IMR-90 (cell line): ENCODE data around the gene RHBDD2.

ENCODE experiments used
- CHD1 ChIP-seq: IDR thresholded peaks from 2 replicates; pipeline ENCODE4 v1.6.1; 2012; ENCODE audit warnings: low read depth, low read length, improper control_type of control experiment
- CTCF ChIP-seq: conservative IDR thresholded peaks from 2 replicates; pipeline ENCODE4 v1.5.1; 2012; ENCODE audit warnings: mild to moderate bottlenecking, low read depth, low read length, improper control_type of control experiment
- ELK1 ChIP-seq: fragments of 150-350 bp; IDR thresholded peaks from 2 replicates; pipeline ENCODE4 v1.6.1; 2016; ENCODE audit warnings: low read depth, mild to moderate bottlenecking, low read length, moderate library complexity, borderline replicate concordance
- POLR2A ChIP-seq: IDR thresholded peaks from 2 replicates; pipeline ENCODE4 v1.6.1; 2012; ENCODE audit warnings: mild to moderate bottlenecking, low read depth, low read length
- RAD21 ChIP-seq: IDR thresholded peaks from 2 replicates; pipeline ENCODE4 v1.6.1; 2012; ENCODE audit warnings: low read length, improper control_type of control experiment
- RCOR1 ChIP-seq: IDR thresholded peaks from 2 replicates; pipeline ENCODE4 v1.6.1; 2012; ENCODE audit warnings: mild to moderate bottlenecking, low read length, improper control_type of control experiment; ENCODE audit not compliant: insufficient replicate concordance
- RFX5 ChIP-seq: IDR thresholded peaks from 2 replicates; pipeline ENCODE4 v1.8.0; 2012; ENCODE audit warnings: low read depth, mild to moderate bottlenecking, low read length, moderate library complexity
- USF2 ChIP-seq: fragments of 150-350 bp; IDR thresholded peaks from 2 replicates; pipeline ENCODE4 v1.6.1; 2017; ENCODE audit warnings: mild to moderate bottlenecking, antibody characterized with exemption, low read length, low read depth

- TF ChIP-seq POLR2A (no peak), CTCF (no peak), USF2 (no peak), RFX5 (no peak), RAD21 (no peak), CHD1 (no peak), RCOR1 (no peak), ELK1 (no peak)
Measured at GRCh38 chr7:75916685-75917634, 38.1 kb downstream of the RHBDD2 start.
